ENCODE results near the gene ZRSR2.
A peak's percentile ranks its signal among the peaks of the same experiment; 100 is the strongest.
"Not testable (repeated sequence)": the region's sequence is repeated elsewhere in the genome, so short reads cannot be mapped to it uniquely, and the experiment has no call there.

ZRSR2 gene, protein sequence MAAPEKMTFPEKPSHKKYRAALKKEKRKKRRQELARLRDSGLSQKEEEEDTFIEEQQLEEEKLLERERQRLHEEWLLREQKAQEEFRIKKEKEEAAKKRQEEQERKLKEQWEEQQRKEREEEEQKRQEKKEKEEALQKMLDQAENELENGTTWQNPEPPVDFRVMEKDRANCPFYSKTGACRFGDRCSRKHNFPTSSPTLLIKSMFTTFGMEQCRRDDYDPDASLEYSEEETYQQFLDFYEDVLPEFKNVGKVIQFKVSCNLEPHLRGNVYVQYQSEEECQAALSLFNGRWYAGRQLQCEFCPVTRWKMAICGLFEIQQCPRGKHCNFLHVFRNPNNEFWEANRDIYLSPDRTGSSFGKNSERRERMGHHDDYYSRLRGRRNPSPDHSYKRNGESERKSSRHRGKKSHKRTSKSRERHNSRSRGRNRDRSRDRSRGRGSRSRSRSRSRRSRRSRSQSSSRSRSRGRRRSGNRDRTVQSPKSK

DNA sequence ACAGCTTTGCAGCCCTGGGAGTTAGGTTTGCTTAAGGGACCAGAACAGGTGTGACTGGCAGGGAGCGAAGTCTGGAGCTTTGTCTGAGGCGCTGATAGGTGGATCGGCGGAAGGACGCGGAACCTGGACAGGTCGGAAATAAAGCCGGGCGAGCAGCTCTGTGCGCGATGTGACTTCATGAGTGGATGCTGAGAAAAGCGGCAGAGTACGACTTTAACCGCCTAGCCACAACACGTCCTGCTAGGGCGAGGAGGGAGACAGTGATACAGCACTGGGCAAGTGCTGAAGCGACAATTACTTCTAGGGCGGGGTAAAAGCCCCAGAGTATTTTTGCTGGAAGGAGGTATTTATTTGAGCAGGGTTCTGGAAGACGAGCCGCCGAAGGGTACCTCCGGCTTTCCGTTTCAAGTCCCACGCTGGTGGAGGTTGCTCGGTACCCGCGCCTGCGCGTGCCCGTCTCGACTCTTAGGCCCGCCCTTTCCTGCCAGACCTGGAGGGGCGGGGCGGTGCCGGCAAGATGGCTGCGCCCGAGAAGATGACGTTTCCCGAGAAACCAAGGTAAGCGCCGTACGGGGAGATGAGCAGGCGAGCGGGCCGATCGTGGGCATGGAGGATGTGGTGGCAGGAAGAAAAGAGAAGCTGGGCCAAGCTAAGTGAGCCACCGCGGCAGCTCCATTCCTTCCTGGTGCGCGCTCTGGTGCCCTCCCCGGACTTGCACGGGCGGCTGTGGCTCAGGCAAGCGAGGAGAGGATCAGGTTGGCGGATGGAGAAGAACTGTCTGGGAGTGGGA is at the start of gene ZRSR2:
Gene ZRSR2 (plus strand): TSS at position 506 of the 790 bp plus-strand sequence. CDS start 12 bp downstream, at position 518.
- peak; percentile 86 for DNase-seq

DNA sequence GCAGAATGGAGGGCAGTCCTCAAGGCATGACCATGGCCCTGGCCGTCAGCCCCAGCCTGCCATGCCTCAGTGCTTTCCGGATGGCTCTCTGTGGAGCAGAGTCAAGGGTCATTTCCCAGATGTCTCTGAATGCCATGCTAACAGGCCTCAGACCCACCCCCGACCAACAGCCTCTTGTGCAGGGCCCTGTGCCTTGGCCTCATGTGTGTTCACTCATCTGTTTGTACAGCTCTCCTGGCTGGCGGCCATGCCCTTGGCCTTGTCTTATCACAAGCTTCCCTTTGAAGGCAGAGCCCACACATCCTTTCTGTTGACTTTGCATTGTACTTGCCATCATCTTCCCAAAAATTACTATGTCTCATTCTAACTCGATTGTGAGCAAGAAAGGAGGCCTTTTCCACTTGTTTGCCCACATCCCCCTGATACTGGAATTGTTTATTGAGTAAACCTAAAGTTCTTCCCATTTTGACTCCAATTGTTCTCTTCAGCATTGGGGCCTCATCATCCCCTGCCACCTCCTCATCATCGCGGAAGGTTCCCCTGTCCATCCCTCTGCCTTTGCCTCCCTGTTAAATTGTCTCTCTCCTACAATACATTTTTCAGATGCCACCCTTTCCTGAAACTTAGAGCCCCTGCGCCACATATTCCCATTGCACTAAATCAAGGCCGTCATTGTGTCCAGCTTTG is 46.0 kb upstream of the ZRSR2 start:
- DNase-seq = no peak

DNA sequence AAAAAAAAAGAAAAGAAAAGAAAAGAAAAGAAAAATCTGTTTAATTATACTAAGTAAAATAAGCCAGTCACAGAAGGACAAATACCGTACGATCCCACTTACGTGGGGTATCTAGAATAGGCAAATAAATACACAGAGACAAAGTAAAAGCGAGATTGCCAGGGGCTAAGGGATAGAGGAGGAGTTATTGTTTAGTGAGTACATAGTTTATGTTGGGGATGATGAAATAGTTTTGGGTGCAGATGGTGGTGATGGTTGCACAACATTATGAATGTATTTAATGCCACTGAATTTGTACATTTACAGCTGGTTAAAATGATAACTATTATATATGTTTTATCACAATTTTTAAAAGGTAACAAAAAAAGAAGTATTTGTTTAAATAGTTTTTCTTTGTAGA is 45.1 kb upstream of the ZRSR2 start:
- DNase-seq = no peak

DNA sequence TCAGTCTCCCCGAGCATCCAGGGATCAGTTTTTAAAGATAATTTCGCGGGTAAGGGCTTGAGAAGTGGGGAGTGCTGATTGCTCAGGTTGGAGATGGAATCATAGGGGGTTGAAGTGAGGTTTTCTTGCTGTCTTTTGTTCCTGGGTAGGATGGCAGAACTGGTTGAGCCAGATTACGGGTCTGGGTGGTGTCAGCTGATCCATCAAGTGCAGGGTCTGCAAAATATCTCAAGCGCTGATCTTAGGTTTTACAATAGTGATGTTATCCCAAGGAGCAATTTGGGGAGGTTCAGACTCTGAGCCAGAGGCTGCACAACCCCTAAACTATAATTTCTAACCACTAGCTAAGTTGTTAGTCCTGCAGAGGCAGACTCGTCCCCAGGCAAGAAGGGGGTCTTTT is 43.6 kb upstream of the ZRSR2 start:
- not testable (repeated sequence) for DNase-seq

DNA sequence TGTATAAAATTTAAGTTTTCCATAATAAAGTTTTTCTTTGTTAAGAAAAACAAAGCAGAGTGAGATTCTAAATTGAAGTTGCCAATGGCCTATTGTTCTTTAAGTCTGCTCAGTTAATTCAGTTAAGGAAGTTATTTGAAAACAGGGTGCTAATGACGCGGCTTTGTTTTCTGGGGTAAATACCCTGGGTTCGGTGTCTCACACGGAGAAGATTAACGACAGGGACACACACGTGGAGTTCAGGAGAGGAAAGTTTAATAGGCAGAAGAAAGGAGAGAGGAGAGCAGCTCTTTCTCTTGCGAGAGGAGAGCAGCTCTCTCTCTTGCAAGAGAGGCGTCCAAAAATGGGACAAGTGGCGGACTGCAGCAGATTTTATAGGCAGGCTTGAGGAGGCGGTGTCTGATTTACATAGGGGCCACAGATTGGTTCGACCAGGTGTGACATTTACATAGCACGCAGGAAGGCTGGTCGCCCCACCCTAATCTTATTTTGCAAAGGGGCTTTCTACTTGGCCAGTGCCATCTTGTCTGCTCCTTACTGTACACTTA is 42.6 kb upstream of the ZRSR2 start:
- no peak for DNase-seq

DNA sequence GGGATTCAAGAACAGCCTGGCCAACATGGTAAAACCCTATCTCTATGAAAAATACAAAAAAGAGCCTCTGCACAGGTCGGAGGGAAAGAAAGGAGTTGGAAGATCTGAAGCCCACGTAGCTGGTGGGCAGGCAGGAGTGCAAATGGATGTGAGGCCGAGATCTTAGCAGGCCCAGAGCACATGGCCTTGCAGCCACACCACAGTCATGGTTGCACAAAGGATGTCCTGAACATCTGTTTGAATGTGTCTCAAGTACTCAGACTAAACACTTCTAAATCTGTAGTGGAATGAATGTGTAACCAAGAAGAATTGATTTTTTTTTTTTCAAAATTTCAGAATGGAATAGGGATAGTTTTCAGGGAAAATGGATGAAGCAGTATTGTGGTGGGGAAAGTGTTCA is 41.4 kb upstream of the ZRSR2 start:
- DNase-seq = no peak

DNA sequence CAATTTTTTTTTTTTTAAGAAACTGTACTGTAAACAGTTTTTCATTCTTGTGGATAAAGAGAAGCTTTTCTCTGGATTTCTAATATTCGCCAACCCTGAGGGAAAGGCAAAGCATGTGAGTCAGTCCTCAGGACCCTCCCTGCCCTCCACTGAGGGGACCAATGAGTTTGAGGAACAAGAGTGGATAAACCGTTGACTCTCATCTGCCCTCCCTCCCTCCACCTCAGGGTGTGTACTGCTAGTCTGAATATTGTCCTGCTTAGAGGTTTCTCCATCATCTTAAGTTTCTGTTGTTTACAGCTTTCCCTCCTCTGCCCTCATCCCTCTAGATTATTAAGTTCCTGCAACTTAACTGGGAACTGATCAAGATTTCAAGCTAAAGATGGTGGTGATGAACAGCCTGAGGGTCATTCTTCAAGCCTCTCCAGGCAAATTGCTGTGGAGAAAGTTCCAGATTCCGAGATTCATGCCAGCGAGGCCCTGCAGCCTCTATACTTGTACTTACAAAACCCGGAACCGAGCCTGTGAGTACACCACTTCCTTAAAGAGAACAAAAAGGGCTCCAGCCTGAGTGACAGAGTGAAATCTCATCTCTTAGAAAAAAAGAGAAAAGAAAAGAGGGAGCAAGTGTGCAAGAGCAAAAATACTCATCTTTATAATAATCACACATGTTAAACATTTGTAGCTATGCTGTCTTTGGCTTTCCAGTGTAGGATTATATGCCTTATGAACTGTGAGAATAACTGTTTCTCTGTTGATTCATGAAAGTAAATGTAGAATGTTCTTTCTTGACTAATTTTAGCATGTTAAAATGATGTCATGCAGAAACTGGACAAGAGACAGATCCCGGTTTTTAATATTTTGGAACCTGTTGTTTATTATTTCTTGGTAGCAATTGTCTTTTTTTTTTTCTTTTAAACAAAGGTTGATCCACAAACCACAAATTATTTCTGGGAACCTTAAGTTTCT is 40.4 kb upstream of the ZRSR2 start:
- DNase-seq = no peak

DNA sequence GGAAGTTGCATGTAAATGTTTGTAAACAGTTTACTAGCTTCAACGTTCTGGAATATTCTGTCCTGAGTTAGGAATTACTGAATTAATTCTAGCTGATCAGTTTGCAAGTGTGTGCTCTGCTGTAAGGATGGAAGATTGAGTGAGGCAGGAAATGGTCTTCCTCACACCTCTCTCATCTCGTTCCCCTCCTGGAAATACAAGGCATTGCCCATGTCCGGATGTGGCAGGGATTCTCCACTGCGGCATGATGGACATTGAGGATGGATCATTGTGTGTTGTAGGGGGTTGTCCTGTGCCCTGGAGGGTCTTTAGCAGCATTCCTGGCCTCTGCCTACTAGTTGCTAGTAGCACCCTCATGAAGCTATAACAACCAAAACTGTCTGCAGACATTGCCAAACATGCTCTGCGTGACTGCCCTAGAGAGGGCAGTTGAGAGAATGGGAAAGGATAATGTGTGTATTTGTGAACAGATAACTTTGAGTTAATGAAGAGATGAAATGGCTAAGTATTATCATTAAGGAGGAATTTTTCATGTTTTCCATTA is 39.6 kb upstream of the ZRSR2 start:
- peak; percentile 52 for DNase-seq

DNA sequence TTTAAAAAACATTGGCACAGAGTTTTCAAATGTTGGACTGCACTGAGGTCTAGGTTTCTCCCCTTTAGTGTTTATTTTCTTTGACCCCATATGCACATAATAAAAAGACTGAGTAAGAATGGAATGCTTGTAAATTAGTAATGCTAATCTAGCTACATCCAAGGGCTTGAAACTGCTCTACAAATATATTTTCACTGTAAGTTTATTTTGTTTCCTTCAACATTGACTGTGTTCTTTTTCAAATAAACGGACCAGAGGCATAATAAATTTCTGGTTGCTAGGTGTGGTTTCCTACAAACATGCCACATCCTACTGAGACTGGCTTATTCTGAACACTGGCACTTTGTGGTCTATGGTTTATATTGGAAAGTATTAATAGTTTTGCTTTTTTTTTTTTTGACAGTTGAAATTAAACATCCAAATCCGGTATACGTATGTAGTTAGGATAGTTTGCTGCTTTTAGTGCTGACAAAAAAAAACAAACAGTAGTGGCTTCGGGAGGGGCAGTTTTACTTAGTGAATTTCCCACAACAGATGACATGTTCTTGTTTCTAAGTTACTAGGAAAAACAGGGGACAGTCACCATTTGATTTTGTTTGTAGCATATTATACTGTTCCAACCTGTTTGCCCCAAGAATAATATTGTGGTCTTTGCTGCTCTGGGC is 39.0 kb upstream of the ZRSR2 start:
- DNase-seq = no peak

DNA sequence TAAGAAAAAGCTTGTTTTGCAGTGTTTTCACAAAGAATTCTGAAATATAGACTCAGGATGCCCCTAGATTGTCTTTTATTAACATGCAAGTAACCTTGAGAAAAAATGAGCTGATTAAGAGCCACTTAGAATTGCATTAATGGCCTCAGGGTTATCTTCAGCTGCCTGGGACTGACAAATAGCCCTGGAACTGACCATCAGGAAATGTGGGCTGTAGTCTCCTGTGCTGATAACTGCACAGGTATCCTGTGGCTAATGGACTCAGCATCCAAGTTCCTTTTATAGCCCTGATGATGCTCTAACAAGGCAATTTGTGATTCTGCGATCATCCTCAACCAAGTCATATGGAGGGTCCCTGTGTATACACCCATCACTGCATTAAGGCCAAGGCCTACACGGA is 35.2 kb upstream of the ZRSR2 start:
- no peak for DNase-seq

DNA sequence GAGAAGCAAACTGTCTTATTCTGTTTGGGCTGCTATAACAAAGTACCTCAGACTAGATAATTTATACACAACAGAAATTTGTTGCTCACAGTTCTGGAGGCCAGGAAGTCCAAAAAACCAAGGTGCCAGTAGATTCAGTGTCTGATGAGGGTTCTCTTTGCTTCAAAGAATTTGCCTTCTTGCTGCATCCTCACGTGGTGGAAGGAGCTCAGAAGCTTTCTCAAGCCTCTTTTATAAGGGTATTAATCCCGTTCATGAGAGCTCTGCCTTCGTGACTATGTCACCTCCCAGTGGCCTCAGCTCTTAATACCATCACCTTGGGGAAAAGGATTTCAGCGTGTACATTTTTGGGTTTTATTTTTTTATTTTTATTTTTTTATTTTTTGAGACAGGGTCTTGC is 32.1 kb upstream of the ZRSR2 start:
- no peak for DNase-seq

DNA sequence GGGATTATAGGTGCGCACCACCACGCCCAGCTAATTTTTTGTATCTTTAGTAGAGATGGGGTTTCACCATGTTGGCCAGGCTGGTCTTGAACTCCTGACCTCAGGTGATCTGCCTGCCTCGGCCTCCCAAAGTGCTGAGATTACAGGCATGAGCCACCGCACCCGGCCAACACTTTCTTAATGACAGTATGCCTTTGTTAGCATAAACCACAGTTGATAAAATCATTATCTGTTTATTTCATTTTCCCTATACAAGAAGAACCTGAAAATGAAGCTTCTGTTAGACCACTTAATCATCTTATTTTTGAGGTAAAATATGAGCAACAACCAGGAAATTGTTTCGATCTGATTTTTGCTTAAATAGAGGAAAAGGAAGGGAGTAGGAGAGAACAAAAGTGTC is 30.4 kb upstream of the ZRSR2 start:
- DNase-seq = not testable (repeated sequence)

DNA sequence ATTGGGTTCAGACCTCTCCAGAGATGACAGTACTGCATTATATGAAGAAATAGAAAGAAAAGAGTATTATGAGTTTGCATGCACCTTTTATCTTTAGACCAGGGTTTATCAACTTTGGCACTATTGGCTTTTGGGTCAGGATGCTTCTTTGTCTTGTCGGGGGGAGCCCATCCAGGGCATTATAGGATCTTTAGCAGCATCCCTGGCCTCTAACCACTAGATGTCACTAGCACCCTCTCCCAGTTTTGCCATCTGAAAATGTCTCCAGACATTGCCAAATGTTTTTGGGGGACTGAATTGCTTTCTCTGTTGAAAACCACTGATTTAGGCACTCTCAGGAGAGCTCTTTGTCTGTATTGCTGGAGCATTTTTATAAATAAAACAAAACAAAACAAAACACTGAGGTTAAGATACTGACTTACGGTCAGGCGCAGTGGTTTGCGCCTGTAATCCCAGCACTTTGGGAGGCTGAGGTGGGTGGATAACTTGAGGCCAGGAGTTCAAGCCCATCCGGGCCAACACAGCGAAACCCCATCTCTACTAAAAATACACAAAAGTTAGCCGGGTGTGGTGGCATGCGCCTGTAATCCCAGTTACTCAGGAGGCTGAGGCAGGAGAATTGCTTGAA is 28.6 kb upstream of the ZRSR2 start:
- no peak for DNase-seq

DNA sequence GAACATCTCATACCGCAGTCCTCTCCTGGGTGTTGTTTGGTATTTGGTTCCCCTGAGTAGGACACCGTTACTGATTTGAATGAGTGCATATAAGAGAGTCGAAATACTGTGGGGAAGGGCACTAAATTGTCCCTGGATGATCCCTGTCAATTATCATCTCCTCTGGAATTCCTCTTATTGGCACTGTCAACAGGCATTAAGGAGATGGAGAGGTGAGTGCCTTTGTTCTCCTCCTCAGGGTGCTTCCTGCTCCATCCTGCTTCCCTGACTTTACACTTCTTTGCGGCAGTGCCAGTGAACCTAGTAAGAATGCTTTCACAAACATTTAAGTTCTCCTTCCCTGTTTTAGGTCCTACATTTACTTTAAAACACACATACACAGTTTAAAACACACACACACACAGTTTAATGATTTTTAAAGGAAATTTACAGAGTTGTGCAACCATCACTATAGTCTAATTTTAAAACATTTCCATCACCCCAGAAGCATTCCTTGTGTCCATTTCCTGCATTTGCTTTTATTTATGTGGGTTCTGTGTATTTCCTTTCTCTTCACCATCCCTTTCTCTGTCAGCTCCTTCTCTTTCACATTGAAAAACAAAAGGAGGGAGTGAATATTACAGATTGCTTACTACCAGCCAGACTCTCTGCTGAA is 20.9 kb upstream of the ZRSR2 start:
- DNase-seq = no peak

DNA sequence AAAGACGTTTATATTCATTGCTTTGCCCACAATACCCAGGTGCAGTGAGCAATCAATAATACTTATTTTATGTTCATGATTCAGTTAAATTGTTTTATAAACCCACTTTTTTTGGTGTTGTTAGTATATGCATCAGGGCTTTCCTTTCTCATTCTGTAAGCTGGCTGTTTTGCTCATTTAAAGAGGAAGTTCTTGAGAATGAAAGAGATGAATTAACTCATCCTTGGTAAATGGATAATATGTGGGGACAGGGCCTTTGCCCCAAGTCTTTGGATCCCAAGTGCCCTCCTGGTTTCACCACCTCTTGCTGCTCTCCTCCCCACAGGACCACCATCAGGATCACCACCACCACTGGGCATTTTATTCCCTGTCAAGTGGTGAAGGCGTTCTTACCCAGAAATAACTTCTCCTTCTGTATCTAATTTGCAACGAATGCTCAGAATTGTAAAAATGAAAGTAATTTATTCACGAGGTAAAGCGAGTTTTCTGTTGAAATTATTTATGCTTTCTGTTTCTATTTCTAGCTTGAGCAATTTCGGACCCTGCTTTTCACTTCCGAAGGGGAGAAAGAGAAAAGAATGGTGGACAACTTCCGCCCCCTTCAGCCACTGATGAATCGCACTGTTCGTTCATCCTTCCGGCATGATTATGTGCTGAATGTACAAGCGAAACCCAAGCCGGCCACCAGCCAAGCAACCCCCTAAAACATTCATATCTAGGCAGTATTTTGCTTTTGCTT is 8.2 kb upstream of the ZRSR2 start:
- no peak for DNase-seq

DNA sequence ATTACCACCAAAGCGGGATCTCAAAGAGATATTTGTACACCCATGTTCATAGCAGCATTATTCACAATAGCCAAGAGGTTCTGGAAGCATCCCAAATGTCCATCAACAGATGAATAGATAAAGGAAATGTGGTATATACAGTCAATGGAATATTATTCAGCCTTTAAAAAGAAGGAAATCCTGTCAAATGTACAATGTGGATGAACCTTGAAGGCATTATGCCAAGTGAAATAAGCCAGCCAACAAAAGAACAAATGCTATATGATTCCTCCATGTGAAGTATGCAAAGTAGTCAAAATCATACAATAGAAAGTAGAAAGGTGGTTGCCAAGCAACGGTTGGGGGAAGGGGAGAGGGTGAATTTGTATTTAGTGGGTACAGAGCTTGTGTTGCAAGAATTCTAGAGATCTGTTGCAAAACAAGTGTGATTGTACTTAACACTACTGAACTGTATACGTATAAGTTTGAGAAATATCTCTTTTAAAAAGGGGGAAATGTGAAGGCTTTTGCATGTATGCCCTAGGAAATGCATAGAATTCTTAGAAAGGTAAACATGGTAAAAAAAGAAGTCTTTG is 5.0 kb upstream of the ZRSR2 start:
- no peak for DNase-seq

DNA sequence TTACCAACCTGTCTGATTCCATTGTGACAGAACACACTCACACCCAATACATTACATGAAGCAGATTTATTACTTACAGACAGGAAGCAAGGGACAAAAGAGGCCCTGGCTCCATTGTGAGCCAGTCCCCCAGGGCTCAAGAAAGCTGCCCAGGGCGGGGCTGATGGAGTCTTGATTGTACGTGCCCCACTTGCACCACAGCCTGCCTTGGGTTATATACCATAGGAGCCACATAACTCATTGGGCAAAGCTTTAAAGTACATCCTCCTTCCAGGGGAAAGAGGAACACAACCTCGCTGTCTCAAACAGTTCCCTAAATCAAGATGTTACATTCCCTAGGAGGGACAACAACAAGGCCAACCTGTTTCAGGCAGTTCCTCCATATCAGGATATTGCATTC is 3.4 kb upstream of the ZRSR2 start:
- no peak for DNase-seq

DNA sequence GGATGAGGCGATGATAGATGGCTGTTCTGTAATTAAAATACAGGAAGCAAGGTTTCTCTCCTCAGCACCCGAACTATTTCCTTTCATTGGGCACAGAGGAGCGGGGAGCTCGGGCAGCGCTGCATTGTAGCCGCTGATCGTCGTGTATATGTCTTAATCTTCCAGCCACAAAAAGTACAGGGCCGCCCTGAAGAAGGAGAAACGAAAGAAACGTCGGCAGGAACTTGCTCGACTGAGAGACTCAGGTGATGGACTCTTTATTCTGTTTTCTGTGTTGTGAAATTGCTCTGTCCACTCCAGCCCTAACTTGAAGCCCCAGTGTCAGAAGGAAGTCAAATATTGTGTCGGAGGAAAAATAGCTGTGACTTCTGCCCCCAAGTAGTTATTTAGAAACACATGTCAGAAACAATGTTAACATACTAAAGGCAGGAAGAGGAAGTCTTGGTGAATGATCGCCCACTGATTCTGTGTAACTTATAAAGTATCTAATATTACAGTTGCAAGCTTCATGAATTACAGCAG is 546 bp downstream of the ZRSR2 start:
- no peak for DNase-seq

DNA sequence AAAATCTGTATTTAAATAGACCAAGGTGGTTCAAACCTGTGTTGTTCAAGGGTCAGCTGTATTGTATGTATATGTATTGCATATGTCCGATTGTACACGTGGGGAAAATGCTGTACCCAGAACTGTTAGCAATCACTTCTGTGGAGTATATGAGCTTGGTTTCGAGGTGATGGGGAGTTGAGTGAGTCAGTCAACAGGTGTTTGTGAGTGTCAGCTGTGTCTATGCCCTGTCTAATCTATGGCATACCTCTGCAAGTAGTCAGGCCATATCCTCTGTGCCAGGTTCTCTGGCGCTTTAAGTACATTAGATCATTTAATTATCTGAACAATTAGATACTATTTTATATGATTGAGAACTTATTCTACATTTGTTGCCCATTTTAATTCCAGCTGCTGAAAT is 7.4 kb downstream of the ZRSR2 start:
- no peak for DNase-seq
